GM19240 (cell line): ENCODE data around the gene NDUFAF2.
"Not testable (repeated sequence)": the region's sequence is repeated elsewhere in the genome, so short reads cannot be mapped to it uniquely, and the experiment has no call there.

ENCODE experiments used
- DNase-seq: peaks from one replicate; pipeline ENCODE4 v3.0.0; 2011; ENCODE audit warnings: low spot score; ENCODE audit not compliant: insufficient read length

Gene NDUFAF2

GRCh38 chr5:60992871-60993270, 47.9 kb downstream of the NDUFAF2 start:
- DNase-seq, result no peak

- no peak for DNase-seq
Observed at GRCh38 chr5:60993425-60993824, 48.4 kb downstream of the NDUFAF2 start.

- no peak for DNase-seq
Observed at GRCh38 chr5:60993875-60994571, 49.0 kb downstream of the NDUFAF2 start.

GRCh38 chr5:60996368-60996767, 51.4 kb downstream of the NDUFAF2 start:
- no peak for DNase-seq

GRCh38 chr5:60997721-60998120, 52.7 kb downstream of the NDUFAF2 start:
- no peak for DNase-seq

- DNase-seq, result no peak
Observed at GRCh38 chr5:61000887-61001286, 55.9 kb downstream of the NDUFAF2 start.

- no peak for DNase-seq
Observed at GRCh38 chr5:61001647-61002046, 56.6 kb downstream of the NDUFAF2 start.

GRCh38 chr5:61002611-61003355, 57.8 kb downstream of the NDUFAF2 start:
- no peak for DNase-seq

- no peak for DNase-seq
Observed at GRCh38 chr5:61004448-61004847, 59.4 kb downstream of the NDUFAF2 start.

GRCh38 chr5:61009907-61010306, 64.9 kb downstream of the NDUFAF2 start:
- DNase-seq, result no peak

- no peak for DNase-seq
Observed at GRCh38 chr5:61010467-61011454, 65.8 kb downstream of the NDUFAF2 start.

- DNase-seq, result no peak
Observed at GRCh38 chr5:61018062-61018461, 73.1 kb downstream of the NDUFAF2 start.

GRCh38 chr5:61019642-61020041, 74.6 kb downstream of the NDUFAF2 start:
- DNase-seq, result no peak

GRCh38 chr5:61020415-61020814, 75.4 kb downstream of the NDUFAF2 start:
- DNase-seq, result no peak

- no peak for DNase-seq
Observed at GRCh38 chr5:61023131-61023530, 78.1 kb downstream of the NDUFAF2 start.

GRCh38 chr5:61026004-61026403, 81.0 kb downstream of the NDUFAF2 start:
- DNase-seq, result no peak

GRCh38 chr5:61028382-61028781, 83.4 kb downstream of the NDUFAF2 start:
- no peak for DNase-seq

- DNase-seq, result no peak
Observed at GRCh38 chr5:61029456-61030162, 84.6 kb downstream of the NDUFAF2 start.

GRCh38 chr5:61030163-61030482, 85.1 kb downstream of the NDUFAF2 start:
- no peak for DNase-seq

GRCh38 chr5:61031301-61031700, 86.3 kb downstream of the NDUFAF2 start:
- DNase-seq, result not testable (repeated sequence)

- DNase-seq, result no peak
Observed at GRCh38 chr5:61044545-61044944, 99.5 kb downstream of the NDUFAF2 start.
